CD4-positive, alpha-beta T cell treated with Interferon alpha-2 for 1 hour (primary cell): ENCODE measurements around the gene C14orf93.
A peak's percentile ranks its signal among the peaks of the same experiment; 100 is the strongest.

Source experiments
- DNase-seq, 2 donors: peaks; one replicate each; pipeline ENCODE4 v3.0.0-alpha.2; 2020 to 2022

C14orf93 gene

DNA sequence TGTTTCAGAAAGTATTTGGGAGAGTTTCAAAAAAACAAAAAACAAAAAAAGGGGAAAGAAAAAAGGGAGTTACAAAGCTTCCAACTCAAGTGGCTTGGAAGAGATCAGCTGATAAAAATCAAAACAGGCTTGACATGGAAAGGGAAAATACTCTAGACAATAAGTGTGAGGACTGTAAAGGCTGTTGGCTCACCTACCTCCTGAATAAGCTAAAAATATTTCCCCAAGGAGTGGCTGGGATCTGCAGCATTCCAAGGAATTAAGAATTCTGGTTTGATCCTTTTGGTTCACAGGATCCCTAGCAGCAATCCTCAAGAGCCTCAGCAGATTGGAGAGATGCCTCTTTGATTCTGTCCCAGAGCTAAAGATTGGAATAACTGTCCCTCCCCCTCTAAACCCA is 16.4 kb downstream of the C14orf93 start:
- DNase-seq, result no peak

DNA sequence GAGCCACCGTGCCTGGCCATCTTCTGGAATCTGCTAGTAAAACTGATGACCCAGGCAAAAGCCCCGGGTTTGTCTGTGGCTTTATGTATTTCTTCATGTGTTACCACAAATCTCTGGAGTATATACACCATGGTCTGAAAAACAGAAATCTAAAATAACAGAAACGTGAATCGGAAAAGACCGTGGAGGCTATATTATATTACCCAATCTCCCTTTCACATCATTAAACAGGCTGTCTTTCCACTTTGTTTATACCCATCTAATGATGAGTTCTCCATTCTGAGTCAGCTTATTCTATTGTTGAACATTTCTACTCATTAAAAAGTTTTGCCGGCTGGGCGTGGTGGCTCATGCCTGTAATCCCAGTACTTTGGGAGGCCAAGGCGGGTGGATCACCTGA is 18.1 kb downstream of the C14orf93 start:
- DNase-seq, result no peak

DNA sequence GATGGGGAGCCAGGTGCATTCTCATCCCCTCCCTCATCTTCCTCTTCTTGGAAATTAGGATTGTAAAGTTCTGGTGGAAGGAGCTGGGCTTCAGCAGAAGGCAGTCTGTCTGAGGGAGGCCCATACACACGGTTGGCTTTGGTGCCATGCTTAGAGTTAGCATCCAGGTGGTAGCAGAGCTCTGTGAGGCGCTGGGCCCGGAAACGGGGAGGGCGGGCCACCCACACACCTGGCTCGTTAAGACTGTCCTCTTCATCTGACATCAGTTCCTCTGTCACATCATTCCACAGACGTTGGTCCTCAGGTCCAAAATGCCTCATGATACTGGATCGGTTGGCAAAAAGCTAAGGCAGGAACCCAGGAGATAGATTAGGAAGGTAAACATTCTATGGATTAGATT is 22.7 kb downstream of the C14orf93 start:
- no peak for DNase-seq

DNA sequence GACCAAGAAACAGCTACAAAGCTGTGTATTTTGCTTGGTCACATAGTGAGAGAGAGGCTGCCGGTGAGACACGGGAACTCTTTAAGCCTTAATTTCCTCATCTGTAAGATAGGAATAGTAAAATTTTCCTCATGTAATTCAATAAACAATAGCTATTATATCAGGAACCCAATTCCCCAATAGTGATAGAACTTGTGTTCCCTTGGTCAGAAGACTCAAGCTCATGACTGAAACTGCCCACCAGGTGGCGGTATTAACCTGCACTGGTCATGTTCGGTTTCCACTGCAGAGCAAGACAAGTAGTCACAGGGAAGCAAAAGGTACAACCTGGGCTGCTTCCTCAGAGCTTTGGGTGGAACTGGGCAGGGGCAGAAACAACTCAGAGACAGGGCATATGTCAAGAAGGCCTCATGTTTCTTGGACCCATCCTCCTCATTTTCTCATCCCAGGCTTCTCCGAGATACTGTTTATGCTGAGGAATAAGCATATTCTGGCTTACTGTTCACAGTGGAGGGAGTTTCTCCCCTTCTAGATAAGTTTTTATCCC is 23.4 kb downstream of the C14orf93 start:
- peak; percentile 86 to 89 for DNase-seq

- no peak for DNase-seq
These were observed 23.9 kb downstream of the C14orf93 start for GRCh38 chr14:22985894-22986507.

DNA sequence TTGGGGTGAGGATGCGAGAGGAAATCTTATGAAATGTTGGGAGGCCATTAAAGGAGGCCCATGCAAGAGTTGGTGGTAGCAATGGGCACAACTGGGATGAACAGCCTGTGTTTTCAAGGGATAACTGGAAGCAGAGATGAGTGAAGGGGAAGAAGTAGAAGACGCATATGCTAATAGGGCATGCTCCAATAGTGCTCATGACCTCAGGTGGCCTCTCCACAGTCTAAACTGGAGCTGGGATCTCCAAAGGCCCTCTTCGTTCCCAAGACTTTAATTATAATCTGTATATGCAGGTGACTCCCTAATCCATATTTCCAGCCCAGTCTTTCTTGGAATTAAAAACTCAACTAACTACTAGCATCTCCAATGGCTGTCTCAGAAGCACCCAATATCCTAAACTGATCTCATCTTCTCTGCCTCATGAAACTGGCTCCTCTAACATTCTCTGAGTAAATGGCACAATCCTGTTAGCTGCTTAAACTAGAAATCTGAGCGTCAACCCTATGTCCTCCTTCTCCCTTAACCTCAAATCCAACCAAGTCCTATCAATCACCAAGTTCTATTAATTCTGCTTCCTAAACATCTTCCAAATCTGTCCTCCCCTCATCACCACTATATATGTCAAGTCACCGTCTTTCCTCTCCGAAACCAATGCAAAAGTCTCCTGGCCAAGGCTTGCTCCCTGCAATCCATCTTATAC is 24.8 kb downstream of the C14orf93 start:
- no peak for DNase-seq

GRCh38 chr14:22982477-22983245 is 27.3 kb downstream of the C14orf93 start, which contains the start of gene AJUBA:
Gene AJUBA, minus strand, starts transcription at chr14:22982551. Its CDS starts 285 bp downstream, at chr14:22982266.
- DNase-seq, result peak; percentile 71 to 80

DNA sequence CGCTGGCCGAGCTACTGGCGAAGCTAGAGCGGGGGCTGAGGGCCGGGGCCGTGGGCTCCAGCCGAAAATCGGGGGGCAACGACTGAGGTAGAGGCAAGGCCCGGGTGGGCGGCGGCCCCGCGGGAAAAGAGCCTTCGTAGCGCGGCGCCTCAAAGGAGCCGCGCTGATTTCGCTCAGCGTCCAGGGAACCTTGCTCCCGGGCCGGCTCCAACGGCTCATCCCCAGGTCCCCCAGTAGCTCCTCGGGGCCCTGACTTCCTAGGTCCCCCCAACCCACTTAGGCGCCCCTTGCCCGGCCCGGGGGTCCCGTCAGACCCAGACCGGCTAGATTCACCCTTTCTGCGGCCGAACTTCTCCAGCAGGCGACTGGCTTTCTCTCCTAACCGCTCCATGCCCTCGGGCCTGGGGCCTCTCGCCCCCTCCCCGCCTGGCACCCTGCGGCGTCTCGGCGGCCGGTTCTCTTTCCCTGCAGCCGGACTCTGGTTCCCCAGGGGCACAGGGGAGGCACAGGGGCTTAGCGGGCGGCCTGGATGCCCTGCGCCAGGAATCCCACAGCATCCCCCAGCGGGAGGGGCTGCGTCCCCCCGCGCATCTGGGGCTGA is 28.0 kb downstream of the C14orf93 start:
- no peak for DNase-seq

DNA sequence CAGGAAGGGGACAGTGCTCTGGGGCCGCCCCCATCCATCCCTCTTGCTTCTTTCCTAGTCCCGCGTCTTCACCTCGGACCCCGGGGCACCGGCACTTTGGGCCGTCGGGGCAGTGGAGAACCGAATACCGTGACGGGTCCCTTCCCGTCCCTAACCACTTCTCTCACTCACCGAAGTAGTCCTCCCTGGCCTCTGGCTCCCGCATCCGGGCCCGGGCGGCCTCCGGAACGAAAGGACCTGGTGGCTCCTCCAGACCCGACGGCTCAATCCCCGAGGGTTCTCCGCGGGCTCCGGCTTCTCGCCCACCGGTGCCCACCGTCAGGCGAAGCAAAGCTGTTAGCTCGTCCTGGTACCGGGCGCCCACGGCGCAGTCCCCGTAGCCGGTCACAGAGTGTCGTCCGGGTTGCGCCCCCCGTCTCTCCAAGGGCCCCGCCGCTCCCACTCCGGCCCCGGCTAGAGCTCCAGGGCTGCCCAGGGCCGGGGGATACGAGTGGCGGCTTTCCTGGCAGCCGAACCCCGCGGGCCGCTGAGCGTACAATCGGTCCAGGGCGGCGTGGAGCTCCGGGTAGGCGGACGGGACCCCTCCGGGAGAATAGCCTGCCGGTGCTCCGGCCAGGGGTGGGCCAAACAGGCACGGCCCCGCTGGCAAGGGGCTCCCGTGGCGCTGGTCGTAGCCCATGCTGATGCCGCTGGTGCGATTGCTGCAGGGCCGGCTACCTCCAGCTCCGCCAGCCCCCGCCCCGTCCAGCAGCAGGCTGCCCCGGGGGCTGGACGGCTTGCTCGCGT is 28.7 kb downstream of the C14orf93 start:
- peak in 1 of 2 donors; percentile 26 for DNase-seq

DNA sequence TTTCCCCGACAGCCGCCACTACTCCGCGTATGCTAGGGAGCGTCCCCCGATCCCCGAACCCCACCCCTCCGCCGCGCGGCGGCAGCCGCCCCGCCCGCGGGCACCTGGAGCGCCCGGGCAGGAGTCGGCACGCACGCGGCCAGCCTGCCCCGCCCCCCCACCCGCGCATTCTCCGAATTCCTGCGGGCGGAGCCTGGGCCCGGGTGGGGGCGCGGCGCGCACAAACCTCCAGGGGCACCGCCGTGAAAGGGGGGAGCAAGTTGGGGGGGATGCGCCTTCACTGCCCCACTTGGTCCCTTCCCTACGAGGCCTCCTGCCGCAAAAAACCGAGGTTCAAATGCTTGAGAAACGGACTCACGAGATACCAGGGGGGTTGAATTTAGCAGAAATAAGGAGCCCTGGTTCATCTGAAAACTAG is 29.3 kb downstream of the C14orf93 start:
- DNase-seq, result peak in 1 of 2 donors; percentile 32

DNA sequence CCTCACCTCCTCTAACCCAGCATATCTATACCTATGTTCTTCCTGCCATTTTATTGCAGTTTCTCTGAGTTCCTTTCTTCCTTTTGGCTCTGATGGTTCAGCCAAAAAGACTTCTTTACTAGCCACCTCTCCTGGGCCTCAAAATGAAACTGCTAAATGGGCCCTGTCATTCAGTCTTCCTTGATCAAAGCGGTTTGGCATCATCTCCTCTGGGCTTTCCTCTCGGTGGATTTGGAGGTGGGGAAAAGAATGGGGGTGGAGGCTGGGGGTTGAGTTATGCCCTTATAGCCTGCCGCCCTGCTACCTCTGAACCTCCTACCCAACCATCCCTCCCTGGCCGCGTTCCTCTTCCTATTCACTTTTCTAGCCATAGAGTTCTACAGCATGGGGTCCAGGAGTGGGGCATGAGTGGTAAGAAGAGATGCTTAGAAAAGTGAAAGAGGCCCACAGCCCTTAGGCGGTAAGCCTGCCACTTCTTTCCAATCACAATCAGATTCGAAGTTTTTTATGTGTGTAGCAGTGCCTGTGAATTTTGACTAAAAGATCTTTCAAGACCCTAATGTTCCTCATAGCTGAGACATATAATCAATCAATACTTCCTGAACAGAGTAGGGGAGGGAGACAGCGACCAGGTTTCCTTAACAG is 30.1 kb downstream of the C14orf93 start:
- DNase-seq, result no peak

DNA sequence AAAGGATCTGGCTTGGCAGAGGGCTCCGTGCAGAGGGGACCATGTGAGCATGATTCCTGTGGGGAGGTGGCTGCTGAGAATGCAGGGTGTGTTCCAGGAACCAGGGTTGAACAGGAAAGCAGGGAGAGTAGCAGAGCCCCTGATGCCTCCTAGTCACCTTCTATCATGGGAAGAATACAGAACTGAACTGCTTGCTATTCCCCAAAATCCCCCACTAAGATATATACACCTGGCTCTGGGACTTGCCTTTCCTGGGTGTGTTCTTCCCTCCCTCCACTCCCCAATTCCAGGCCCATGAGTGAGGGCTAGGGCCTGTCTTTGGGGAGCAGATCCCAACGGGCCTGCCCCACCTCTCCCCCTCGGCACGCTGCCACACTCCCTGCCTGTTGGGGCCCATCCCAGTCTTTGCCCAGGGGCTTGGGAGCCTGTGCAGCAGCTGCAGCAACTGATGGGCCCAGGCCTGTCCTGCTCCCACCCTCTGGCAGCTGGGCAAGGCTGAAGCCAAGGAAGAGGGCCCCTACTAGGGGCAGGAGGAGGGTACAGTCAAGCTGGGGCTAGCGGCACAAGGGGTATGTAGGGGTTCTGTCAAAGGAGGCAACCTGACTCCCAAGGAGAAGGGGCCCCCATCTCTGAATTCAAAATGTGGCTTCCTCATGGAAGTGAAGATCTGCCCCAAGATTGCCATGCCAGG is 30.8 kb downstream of the C14orf93 start:
- no peak for DNase-seq

GRCh38 chr14:22978487-22978837 is 31.5 kb downstream of the C14orf93 start:
- no peak for DNase-seq

DNA sequence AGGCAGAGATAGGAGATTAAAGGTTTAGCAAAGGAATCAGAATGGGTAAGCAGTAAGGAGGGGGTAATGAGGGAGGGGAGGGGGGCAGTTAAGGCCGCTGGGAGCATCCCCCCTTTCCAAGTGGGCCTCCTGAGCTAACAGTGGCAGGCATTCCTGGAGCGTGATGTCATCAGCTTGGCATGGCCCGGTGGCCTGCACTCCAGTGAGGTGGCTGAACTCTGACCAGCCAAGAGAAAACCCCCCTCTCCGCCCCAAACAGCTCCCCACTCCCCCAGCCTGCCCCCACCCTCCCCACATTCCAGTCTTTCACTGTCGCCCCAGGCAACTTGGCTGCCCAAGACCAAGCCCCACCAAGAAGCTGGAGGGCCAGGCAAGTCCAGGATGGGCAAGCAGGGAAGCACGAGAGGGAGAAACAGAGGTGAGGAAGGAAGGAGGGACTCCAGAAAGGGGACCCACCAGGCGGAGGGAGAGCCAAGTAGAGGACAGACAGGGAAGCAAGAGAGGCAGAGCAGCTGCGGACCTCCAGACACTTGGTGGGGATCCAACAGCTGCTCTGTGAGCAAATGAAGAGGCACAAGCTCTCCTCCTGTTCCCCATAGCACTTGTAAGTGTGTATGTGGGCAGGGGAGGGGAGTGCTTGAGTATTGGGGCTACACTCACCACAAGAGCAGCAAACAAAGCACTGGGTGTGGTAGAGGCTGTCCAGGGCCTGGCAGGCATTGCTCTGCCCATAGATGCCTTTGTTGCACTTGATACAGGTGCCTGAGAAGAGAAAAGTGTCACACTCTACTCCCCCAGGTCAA is 32.1 kb downstream of the C14orf93 start:
- DNase-seq, result no peak

DNA sequence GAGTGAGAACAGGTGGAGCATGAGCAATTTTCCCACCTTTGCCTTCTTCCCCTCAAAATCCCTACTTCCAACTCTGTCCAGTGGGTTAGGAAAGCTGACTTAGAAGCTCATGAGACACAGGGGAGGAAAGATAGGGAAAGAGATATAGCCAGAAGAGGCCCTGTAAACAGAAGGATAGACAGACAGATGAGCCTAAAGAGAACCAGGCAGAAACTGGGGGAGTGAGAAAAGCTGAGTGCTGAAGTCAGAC is 32.6 kb downstream of the C14orf93 start:
- no peak for DNase-seq

GRCh38 chr14:22976620-22977433 is 33.1 kb downstream of the C14orf93 start:
- no peak for DNase-seq

- DNase-seq, result no peak
These were observed 35.2 kb downstream of the C14orf93 start for GRCh38 chr14:22974530-22975313.

- DNase-seq, result peak; percentile 31 to 61
These were observed 36.5 kb downstream of the C14orf93 start for GRCh38 chr14:22973217-22974032.
